ENCODE data around the gene ZIM2.

The ZIM2 gene

GRCh38 chr19:56811480-56811879 is 29.0 kb downstream of the ZIM2 start:
- DNase-seq (ENCODE audit: low read depth in 1 of 2, low spot score in 1 of 2), result no peak

- no peak for DNase-seq (ENCODE audit: low read depth in 1 of 2, low spot score in 1 of 2)
Measured at GRCh38 chr19:56810260-56810659, 30.3 kb downstream of the ZIM2 start.

GRCh38 chr19:56808717-56809392 is 31.7 kb downstream of the ZIM2 start:
- DNase-seq (ENCODE audit: low read depth in 1 of 2, low spot score in 1 of 2), result no peak

GRCh38 chr19:56806639-56807038 is 33.9 kb downstream of the ZIM2 start:
- DNase-seq (ENCODE audit: low read depth in 1 of 2, low spot score in 1 of 2), result no peak

DNA sequence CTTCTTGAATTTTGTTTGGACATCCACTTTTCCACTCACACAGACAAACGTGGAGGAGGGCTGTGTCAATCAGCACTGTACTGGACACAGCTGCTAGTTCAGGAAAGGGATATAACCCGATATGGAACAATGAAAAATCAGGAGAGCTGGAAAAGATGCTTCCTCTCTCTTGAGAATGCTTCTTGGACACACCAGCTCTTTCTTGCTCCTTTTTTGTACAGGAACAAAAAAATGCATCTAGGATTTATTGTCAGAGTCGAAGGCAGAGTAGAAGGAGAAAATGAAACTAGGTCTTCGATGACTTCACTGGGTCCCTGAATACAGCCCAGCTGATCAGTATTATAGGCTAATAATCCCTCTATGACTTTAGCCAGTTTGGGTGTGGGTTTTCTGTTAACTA is 62.2 kb downstream of the ZIM2 start:
- no peak for DNase-seq (ENCODE audit: low read depth in 1 of 2, low spot score in 1 of 2)

- no peak for DNase-seq (ENCODE audit: low read depth in 1 of 2, low spot score in 1 of 2)
Measured at GRCh38 chr19:56769650-56770049, 70.9 kb downstream of the ZIM2 start.

- no peak for DNase-seq (ENCODE audit: low read depth in 1 of 2, low spot score in 1 of 2)
Measured at GRCh38 chr19:56765137-56765536, 75.4 kb downstream of the ZIM2 start.

GRCh38 chr19:56764196-56764695 is 76.3 kb downstream of the ZIM2 start:
- no peak for DNase-seq (ENCODE audit: low read depth in 1 of 2, low spot score in 1 of 2)

- DNase-seq (ENCODE audit: low read depth in 1 of 2, low spot score in 1 of 2), result no peak
Measured at GRCh38 chr19:56760842-56761241, 79.7 kb downstream of the ZIM2 start.

DNA sequence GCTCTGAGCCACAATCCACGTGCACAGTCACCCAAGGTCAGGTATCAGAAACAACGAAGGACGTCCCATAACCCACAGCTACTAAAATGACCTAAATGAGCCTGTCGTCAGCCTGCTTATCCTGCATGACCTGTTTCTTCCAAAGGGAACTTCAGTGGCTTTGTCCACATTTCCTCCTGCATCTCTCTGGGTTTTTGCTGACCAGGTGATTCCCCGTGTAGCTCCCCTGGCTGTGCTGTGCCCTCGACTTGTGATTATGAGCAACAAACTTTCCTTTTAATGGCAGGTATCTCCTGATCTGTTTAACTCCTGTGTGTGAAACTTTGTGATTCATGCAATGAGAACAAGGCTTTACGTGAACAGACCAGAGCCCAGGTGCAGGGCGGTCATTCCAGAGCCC is 81.0 kb downstream of the ZIM2 start:
- no peak for DNase-seq (ENCODE audit: low read depth in 1 of 2, low spot score in 1 of 2)

GRCh38 chr19:56751078-56751489 is 89.4 kb downstream of the ZIM2 start:
- no peak for DNase-seq (ENCODE audit: low read depth in 1 of 2, low spot score in 1 of 2)

- DNase-seq (ENCODE audit: low read depth in 1 of 2, low spot score in 1 of 2), result no peak
Measured at GRCh38 chr19:56750658-56751057, 89.9 kb downstream of the ZIM2 start.

GRCh38 chr19:56748378-56748777 is 92.1 kb downstream of the ZIM2 start:
- no peak for DNase-seq (ENCODE audit: low read depth in 1 of 2, low spot score in 1 of 2)

DNA sequence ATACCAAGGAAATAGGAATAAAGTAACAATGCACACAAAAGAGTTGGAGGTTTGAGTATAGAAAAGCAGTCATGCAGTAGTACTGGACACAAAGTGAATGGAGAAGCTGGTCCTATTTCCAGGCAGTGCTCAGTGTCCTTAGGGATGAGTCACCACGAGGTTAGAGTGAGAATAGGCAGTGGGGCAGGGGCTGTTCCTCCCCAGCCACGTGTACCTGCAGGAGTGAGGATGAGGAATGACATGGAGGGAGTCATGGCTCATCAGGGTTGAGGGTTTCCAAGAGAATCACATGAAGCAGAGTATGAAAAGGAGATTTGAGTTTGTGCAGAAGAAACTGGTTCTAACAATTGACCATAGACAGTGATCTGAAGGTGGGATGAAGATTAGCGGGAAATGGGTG is 94.2 kb downstream of the ZIM2 start:
- no peak for DNase-seq (ENCODE audit: low read depth in 1 of 2, low spot score in 1 of 2)

DNA sequence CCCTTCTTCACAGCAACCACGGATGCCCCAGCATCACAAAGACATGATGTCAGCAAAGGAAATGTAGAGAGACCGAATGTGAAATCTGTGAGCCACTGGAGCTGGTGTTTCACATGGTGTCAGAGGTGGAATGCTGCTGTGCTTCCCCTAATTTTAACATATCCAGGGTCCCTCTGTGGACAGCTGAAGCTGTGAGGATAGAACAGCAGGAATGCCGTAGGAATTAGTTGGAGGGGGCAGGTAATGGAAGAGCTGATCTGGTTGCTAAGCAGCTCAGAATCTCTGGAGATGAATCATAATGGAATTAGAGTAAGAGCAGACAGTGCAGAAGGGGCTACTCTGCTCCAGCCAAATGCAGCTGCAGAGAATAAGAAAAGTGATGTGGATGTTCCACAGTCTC is 100.0 kb downstream of the ZIM2 start:
- no peak for DNase-seq (ENCODE audit: low read depth in 1 of 2, low spot score in 1 of 2)

GRCh38 chr19:56736571-56736970 is 104.0 kb downstream of the ZIM2 start:
- DNase-seq (ENCODE audit: low read depth in 1 of 2, low spot score in 1 of 2), result no peak

DNA sequence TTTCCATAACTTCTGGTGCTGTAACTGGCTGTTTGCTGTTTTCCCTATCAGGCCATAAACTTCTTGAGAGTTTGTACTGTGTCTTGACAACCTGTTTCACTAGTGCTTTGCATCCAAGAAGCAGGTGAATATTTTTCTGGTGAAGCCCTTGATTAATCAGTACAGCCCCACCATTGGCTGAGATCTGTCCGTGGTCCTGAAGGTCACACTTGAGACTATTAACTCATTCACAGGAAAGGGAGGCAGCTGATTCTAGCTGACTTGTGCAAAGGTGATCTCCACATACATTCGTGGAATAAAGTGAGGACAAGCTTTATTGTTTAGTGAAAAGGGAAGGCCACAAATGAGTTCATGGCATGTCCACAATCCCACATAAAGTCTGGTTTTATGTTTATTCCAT is 107.5 kb downstream of the ZIM2 start:
- no peak for DNase-seq (ENCODE audit: low read depth in 1 of 2, low spot score in 1 of 2)

DNA sequence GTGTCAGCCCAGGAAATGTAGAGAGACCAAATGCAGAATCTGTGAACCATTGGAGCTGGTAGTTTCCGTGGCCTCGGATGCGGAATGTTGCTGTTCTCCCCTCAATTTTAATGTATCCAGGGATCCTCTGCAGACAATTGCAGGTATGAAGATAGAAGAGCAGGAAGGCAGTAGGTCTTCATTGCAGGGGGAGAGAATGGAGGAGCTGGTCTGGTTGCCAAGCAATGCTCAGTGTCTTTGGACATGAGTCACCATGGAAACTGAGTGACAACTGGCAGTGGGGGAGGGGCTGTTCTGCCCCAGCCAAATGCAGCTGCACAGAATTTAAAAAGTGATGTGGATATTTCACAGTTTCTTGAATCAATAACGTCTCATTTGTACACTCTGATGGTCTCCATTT is 112.8 kb downstream of the ZIM2 start:
- no peak for DNase-seq (ENCODE audit: low read depth in 1 of 2, low spot score in 1 of 2)

DNA sequence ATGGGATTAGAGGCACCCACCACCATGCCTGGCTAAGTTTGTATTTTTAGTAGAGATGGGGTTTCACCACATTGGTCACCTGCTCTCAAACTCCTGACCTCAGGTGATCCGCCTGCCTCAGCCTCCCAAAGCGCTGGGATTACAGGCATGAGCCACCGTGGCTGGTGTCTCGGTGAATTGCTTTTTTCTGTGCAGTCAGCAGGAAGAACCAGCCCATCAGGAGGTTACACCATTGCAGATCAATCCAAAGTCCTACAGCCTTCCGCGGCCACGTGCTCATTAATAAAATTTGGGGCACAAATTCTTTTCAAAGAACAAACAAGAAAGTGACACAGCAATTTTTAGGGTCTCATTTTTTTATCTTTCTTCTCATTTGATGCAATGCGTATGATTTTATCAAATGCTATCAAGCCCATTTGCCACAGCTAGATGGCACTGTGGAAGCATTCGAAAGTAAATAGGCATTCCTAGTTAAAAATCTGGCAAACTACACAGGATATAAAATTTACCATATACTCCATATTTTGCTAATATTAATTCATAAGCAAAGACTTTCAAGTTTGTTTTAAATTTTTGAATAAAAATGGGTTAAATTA is 114.6 kb downstream of the ZIM2 start:
- no peak for DNase-seq (ENCODE audit: low read depth in 1 of 2, low spot score in 1 of 2)

All from activated CD4-positive, alpha-beta T cell treated with anti-CD3 and anti-CD28 coated beads, Interleukin-2, amount 50 U/mL, for 24 hours (primary cell).